MG63 (cell line): ENCODE measurements around the gene CYB5A. TPM values are rescaled to one million over a fixed set of nuclear protein-coding genes. Genes with fewer than 3 reads are reported as not detected.

Experiments used
- DNase-seq: peaks from one replicate; pipeline ENCODE4 v3.0.0-alpha.2; 2020
- H3K27me3 ChIP-seq: fragments of 250-450 bp; sonication (Bioruptor Pico); 2 replicates; pipeline ENCODE4 v1.5.1; 2020; ENCODE audit warnings: mild to moderate bottlenecking, moderate library complexity
- H3K36me3 ChIP-seq: fragments of 250-450 bp; sonication (Bioruptor Pico); 2 replicates; pipeline ENCODE4 v1.5.1; 2020; ENCODE audit warnings: mild to moderate bottlenecking, moderate library complexity
- H3K4me3 ChIP-seq: fragments of 250-450 bp; sonication (Bioruptor Pico); 2 replicates; pipeline ENCODE4 v1.5.1; 2020; ENCODE audit warnings: mild to moderate bottlenecking, moderate library complexity
- H3K9me3 ChIP-seq: fragments of 250-450 bp; sonication (Bioruptor Pico); 2 replicates; pipeline ENCODE4 v1.5.1; 2020; ENCODE audit warnings: mild to moderate bottlenecking, moderate library complexity
- total RNA-seq: library from RNA; depleted of rRNA; stranded (reverse); fragments of >200 nt; shearing (Covaris generic); gene quantifications from 2 replicates; pipeline ENCODE4 v1.2.3, GENCODE V29; 2014; ENCODE audit warnings: low replicate concordance

Gene CYB5A
- total RNA-seq, 1 experiment from 2014 or later = not detected

- H3K9me3 ChIP-seq = no peaks in the 10 kb centered on the region
- H3K36me3 ChIP-seq = no peaks in the 10 kb centered on the region
- no peak overlapping the region for H3K4me3 ChIP-seq
- DNase-seq = no peak
- H3K27me3 ChIP-seq = no peaks in the 10 kb centered on the region
Observed at GRCh38 chr18:74284191-74284979, 7.4 kb downstream of the CYB5A start.

DNA sequence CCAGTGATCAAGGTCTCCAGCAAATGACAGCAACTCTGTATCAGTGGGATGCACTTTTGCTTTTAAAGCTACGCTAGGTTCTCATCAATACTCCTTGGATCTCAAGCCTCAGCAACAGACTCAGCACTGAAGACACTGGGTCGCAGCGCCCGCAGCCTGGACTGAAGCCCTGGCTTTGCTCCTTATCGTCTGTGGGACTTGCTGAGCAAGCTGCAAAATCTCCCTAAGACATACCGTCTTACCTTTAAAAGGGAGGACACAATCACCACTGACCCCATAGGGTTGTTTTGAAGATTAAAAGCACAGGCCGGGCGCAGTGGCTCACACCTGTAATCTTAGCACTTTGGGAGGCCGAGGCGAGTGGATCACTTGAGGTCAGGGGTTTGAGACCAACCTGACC lies 8.1 kb downstream of the CYB5A start:
- Histone ChIP-seq H3K36me3 (no peaks in the 10 kb centered on the region), H3K9me3 (no peaks in the 10 kb centered on the region), H3K4me3 (no peak overlapping the region), H3K27me3 (no peaks in the 10 kb centered on the region)
- no peak for DNase-seq

DNA sequence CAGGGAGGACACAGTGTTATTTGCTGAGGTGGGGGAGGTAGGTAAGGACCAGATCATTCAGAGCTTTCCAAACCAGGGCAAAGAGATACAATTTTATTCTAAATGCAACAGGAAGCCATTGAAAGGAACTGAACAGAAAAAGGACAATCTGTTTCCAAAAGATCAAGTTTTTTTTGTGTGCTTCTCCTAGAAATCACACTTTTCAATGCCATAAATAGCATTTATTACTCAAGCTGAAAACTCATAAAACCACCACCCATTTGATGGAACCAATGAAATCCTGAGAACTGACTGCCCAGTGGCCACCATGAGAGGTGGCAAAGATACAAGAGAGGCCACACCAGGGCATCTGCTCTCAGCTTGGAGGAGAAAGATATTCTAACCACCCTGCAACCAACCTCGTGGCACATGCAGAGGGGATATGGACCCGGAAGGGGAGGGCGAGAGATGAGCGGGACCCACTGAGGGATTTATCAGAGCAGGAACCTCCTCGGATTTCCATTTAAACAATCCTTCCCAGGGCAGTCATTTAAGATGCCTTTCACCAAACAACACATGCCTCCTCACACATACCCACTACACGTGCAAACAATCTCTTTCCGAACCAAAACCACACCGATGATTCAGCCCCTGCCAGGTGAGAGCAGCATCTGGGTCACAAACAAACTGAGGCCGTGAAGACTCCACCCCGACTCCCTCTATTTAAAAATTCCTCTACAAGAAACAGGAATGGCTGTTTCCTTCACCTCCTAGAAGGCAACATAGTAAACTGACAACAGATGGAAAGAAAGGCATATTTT lies 8.8 kb downstream of the CYB5A start:
- Histone ChIP-seq H3K27me3 (no peaks in the 10 kb centered on the region), H3K4me3 (no peak overlapping the region), H3K36me3 (no peaks in the 10 kb centered on the region), H3K9me3 (no peaks in the 10 kb centered on the region)
- no peak for DNase-seq

DNA sequence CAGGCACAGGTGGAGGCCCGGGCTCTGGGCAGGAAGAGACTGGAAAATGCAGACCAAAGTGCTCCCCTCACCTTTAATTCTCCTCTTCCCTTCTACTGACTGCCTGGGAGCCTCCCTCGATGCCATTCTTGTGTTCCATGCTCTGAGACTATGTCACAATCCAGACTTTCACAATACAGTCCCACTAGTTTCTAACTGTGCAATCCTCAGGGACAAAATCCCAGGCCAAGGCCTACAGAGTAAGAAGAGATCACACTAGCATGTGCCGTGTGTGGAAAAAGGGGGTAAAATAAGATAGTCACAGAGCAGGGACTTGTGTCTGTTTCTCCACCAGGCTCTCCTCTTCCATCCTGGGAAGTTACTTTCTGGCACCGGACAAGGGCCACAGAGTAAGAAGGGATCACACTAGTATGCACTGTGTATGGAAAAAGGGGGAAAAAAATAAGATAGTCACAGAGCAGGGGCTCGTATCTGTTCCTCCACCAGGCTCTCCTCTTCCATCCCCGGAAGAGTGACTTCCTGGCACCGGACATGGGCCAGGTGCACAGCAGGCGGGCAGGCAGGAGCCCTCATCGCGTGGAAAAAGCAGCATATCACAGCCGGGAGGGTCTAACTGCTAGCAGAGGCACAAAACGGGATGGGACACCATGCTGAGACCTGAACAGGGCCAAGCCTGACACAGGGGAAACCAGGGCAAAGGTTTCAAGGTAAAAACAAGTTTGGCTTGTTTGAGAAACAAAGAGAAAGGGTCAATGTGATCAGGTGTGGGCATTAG lies 9.6 kb downstream of the CYB5A start:
- Histone ChIP-seq H3K36me3 (no peaks in the 10 kb centered on the region), H3K4me3 (no peak overlapping the region), H3K27me3 (no peaks in the 10 kb centered on the region), H3K9me3 (no peaks in the 10 kb centered on the region)
- DNase-seq = no peak

DNA sequence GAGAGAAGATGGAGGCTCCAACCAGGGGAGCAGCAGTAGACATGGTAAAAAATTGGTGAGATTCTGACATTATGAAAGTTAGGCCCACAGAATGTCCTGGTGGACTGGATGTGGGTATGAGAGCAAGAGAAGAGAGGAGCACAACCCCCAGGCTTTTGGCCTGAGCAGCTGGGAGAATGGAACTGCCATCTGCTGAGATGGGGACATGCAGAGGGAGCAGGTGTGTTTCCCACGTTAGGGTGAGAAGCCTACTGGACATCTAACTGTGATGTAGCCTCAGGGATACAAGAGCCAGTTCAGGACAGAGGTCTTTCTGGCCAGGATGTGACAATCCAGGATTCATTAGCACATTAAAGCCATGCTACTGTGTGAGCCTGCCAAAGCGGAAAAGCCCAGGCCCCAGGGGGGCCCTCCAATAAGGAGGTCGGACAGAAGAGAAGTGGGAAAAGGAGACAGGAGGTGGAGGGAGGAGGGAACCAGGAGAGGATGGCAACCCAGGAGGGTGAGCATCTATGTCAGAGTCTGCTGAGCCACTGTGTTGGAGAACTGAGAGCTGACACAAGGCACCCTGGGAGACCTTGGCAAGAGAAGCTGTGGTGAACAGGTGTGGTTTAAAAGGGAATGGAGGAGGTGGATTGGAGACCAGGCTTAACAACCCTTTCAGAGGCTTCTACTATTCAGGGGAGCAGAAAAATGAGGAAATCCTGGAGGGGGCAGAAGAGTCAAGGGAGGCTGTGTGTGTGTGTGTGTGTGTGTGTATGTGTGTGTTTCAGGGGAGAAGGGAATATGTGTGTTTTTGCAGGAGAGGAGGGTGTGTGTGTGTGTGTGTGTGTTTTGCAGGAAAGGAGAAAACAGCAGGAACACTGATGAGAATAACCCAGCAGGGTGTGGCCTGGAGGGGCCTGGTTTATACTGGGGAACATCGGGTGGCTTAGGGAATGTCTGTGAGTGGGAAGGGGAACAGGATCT lies 10.5 kb downstream of the CYB5A start:
- Histone ChIP-seq H3K9me3 (no peaks in the 10 kb centered on the region), H3K4me3 (no peak overlapping the region), H3K27me3 (no peaks in the 10 kb centered on the region), H3K36me3 (no peaks in the 10 kb centered on the region)
- DNase-seq = no peak

- H3K9me3 ChIP-seq = no peaks in the 10 kb centered on the region
- H3K4me3 ChIP-seq = no peak overlapping the region
- no peak for DNase-seq
- no peaks in the 10 kb centered on the region for H3K36me3 ChIP-seq
- no peaks in the 10 kb centered on the region for H3K27me3 ChIP-seq
Observed at GRCh38 chr18:74278983-74279382, 12.8 kb downstream of the CYB5A start.

DNA sequence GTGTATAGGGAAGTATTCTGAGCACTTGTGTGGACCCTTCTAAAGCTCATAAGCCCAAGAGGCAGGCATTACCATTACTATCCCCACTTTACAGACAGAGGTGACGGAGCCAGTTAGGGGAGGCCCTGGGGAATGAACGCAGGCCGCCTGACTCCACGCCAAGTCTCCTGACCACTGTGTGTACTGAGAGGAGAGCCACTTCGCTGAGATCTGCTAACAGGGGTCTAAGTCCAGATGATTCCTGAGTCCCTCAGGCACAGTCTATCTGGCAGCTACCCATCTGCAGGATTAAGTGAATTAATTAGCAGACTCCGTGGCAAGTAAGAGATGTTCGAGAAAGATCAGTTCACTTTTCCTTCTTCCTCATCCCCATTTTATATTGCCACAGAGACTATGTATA lies 13.7 kb downstream of the CYB5A start:
- Histone ChIP-seq H3K27me3 (no peaks in the 10 kb centered on the region), H3K9me3 (no peaks in the 10 kb centered on the region), H3K36me3 (no peaks in the 10 kb centered on the region), H3K4me3 (no peak overlapping the region)
- no peak for DNase-seq

- Histone ChIP-seq H3K4me3 (no peak overlapping the region), H3K27me3 (no peaks in the 10 kb centered on the region), H3K36me3 (no peaks in the 10 kb centered on the region), H3K9me3 (no peaks in the 10 kb centered on the region)
- no peak for DNase-seq
Observed at GRCh38 chr18:74277296-74277695, 14.5 kb downstream of the CYB5A start.

- no peaks in the 10 kb centered on the region for H3K36me3 ChIP-seq
- H3K9me3 ChIP-seq = no peaks in the 10 kb centered on the region
- no peak overlapping the region for H3K4me3 ChIP-seq
- H3K27me3 ChIP-seq = no peaks in the 10 kb centered on the region
- no peak for DNase-seq
Observed at GRCh38 chr18:74276609-74277008, 15.2 kb downstream of the CYB5A start.

DNA sequence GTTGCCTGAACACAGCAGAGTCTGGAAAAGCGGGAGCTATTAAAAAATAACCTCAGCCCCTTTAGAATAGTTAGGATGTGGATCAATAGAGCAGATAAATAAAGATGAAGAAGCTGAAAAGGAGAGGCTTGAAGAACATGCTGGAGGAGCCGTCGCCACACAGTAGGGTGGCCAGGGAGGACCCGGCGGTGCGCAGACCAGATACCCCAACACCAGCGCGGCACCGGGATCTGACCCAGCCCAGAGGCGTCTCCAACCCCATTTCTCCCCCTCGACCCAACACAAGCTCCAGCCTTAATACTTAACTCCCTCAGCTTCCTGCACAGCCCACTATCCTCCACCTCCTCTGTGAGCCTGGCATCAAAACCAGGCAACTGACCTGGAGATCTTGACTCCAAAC lies 16.0 kb downstream of the CYB5A start:
- Histone ChIP-seq H3K4me3 (no peak overlapping the region), H3K9me3 (no peaks in the 10 kb centered on the region), H3K36me3 (no peaks in the 10 kb centered on the region), H3K27me3 (no peaks in the 10 kb centered on the region)
- no peak for DNase-seq

- no peaks in the 10 kb centered on the region for H3K36me3 ChIP-seq
Observed at GRCh38 chr18:74274700-74275099, 17.1 kb downstream of the CYB5A start.

DNA sequence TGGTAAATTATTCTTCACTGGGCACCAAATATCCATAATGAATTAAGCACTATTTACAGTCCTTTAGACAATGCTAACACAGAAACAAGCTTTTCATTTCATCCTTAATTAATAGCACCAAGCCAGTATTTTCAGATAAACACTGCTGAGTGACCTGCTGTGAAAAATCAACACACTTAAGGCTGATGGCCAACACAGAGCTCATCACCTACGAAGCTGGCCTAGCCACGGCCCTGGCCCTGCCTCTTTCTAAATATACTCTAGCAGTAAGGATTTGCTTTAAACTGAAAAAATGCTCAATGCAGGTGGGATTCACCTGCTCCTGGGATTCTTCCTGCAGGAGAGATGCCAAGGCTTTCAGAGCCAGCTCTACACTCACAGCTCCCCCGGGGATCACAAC lies 18.4 kb downstream of the CYB5A start:
- Histone ChIP-seq H3K36me3 (no peaks in the 10 kb centered on the region), H3K27me3 (no peaks in the 10 kb centered on the region), H3K4me3 (no peak overlapping the region), H3K9me3 (no peaks in the 10 kb centered on the region)
- no peak for DNase-seq

More at GRCh38 chr18:74274700-74275099, 17.1 kb downstream of the CYB5A start:
- no peaks in the 10 kb centered on the region for H3K27me3 ChIP-seq
- DNase-seq = no peak
- H3K9me3 ChIP-seq = no peaks in the 10 kb centered on the region
- no peak overlapping the region for H3K4me3 ChIP-seq

DNA sequence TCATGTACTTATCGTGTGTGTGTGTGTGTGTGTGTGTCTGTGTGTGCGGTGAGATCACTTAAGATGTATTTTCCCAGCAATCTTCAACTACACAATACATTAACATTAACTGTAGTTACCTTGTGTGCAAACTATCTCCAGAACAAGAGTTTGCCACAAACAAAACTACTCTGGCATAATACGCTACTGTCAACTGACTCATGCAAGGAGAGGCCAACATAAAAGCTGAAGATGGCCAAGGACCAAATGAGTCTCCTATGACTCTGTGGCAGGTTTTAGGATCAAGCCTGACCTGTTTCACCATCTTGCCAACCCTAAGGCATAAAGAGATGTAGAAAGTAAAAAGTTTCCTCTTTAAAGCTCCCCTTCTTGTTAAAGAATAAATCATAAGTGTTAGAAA lies 20.1 kb downstream of the CYB5A start:
- Histone ChIP-seq H3K4me3 (no peak overlapping the region), H3K9me3 (no peaks in the 10 kb centered on the region), H3K36me3 (no peaks in the 10 kb centered on the region), H3K27me3 (no peaks in the 10 kb centered on the region)
- peak; percentile 60 for DNase-seq

GRCh38 chr18:74268933-74269620 lies 22.7 kb downstream of the CYB5A start:
- Histone ChIP-seq H3K9me3 (no peaks in the 10 kb centered on the region), H3K4me3 (no peak overlapping the region), H3K36me3 (no peaks in the 10 kb centered on the region), H3K27me3 (no peaks in the 10 kb centered on the region)
- no peak for DNase-seq

- Histone ChIP-seq H3K27me3 (no peaks in the 10 kb centered on the region), H3K4me3 (no peak overlapping the region), H3K9me3 (no peaks in the 10 kb centered on the region), H3K36me3 (no peaks in the 10 kb centered on the region)
- no peak for DNase-seq
Observed at GRCh38 chr18:74268175-74268574, 23.6 kb downstream of the CYB5A start.

DNA sequence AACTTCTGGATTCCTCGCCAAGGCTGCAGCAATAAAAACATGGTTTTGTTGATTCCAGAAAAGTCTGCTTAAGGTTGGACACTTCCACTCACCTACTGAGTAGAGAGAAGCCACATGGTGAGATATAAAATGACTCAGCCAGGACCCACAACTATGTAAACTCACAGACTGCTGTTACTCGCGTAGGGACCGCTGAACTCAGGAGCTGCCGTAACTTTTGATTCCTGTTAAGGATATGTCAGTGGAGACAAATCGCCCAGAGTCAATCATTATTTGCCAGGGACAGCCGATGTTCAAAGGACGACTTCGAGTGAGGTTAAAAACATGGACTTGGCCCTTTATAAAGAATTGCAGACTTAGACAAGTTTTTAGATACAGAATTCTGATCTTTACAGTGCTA lies 25.6 kb downstream of the CYB5A start:
- Histone ChIP-seq H3K9me3 (no peaks in the 10 kb centered on the region), H3K4me3 (no peak overlapping the region), H3K36me3 (no peaks in the 10 kb centered on the region), H3K27me3 (no peaks in the 10 kb centered on the region)
- DNase-seq = no peak
